ENCODE results near the gene VILL. TPM values are rescaled to one million over a fixed set of nuclear protein-coding genes. Genes with fewer than 3 reads are reported as not detected.

Gene VILL
- total RNA-seq (ENCODE audit: insufficient read depth, low replicate concordance) = 19.5 TPM

- DNase-seq (ENCODE audit: low spot score) = no peak
Observed at GRCh38 chr3:37990527-37990926, at the start of gene VILL. Gene VILL, plus strand, starts transcription at chr3:37990786. Its CDS starts 2,887 bp downstream, at chr3:37993673.

GRCh38 chr3:37941608-37942508 lies 48.7 kb upstream of the VILL start:
- peak; percentile 83 for DNase-seq (ENCODE audit: low spot score)

GRCh38 chr3:37942646-37943045 lies 47.9 kb upstream of the VILL start:
- no peak for DNase-seq (ENCODE audit: low spot score)

GRCh38 chr3:37943126-37943525 lies 47.5 kb upstream of the VILL start:
- no peak for DNase-seq (ENCODE audit: low spot score)

GRCh38 chr3:37943631-37944314 lies 46.8 kb upstream of the VILL start:
- DNase-seq (ENCODE audit: low spot score) = peak; percentile 56

GRCh38 chr3:37944391-37944842 lies 46.2 kb upstream of the VILL start:
- no peak for DNase-seq (ENCODE audit: low spot score)

- peak; percentile 87 for DNase-seq (ENCODE audit: low spot score)
Observed at GRCh38 chr3:37945156-37945806, 45.3 kb upstream of the VILL start.

- DNase-seq (ENCODE audit: low spot score) = peak; percentile 93
Observed at GRCh38 chr3:37945807-37946530, 44.6 kb upstream of the VILL start.

- DNase-seq (ENCODE audit: low spot score) = no peak
Observed at GRCh38 chr3:37946531-37946889, 44.1 kb upstream of the VILL start.

GRCh38 chr3:37949866-37950265 lies 40.7 kb upstream of the VILL start:
- DNase-seq (ENCODE audit: low spot score) = no peak

- DNase-seq (ENCODE audit: low spot score) = no peak
Observed at GRCh38 chr3:37952564-37952963, 38.0 kb upstream of the VILL start.

- DNase-seq (ENCODE audit: low spot score) = no peak
Observed at GRCh38 chr3:37953226-37953625, 37.4 kb upstream of the VILL start.

GRCh38 chr3:37953707-37954394 lies 36.7 kb upstream of the VILL start:
- no peak for DNase-seq (ENCODE audit: low spot score)

GRCh38 chr3:37954881-37955280 lies 35.7 kb upstream of the VILL start:
- DNase-seq (ENCODE audit: low spot score) = no peak

GRCh38 chr3:37955918-37956707 lies 34.5 kb upstream of the VILL start:
- DNase-seq (ENCODE audit: low spot score) = no peak

- no peak for DNase-seq (ENCODE audit: low spot score)
Observed at GRCh38 chr3:37956723-37957538, 33.7 kb upstream of the VILL start.

GRCh38 chr3:37957539-37957936 lies 33.0 kb upstream of the VILL start:
- no peak for DNase-seq (ENCODE audit: low spot score)

GRCh38 chr3:37961622-37962431 lies 28.8 kb upstream of the VILL start:
- peak; percentile 54 for DNase-seq (ENCODE audit: low spot score)
